GM12875 (cell line): ENCODE measurements around the gene ELMO1.

Source experiments
- H3K4me3 ChIP-seq: one replicate; pipeline ENCODE4 v1.5.1; 2011; ENCODE audit warnings: low read depth, low read length, control low read depth
- TF ChIP-seq, protein P1 (sequence below): IDR thresholded peaks from 2 replicates; pipeline ENCODE4 v1.5.1; 2011; ENCODE audit warnings: low read depth, mild to moderate bottlenecking, control low read depth, inconsistent platforms, low read length, moderate library complexity, borderline replicate concordance; ENCODE audit not compliant: insufficient read depth

The ELMO1 gene

DNA sequence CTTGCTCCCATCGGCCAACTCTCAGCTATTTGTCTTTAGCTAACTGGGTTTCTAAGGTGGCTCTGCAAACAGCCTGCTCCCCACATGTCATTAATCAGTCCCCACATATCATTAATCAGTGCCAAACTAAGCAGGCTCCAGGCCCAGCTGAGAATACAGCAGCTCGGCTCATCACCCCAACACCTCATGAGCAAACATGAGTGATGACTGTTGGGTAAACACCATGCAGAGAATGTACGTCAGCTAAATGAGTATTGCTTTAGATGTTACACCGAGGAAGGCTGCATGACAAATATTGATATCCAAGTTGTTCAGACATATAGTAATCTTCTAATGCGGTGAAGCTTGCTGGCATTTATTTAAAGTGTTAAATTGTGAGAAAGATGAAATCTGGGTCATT, 536.9 kb downstream of the ELMO1 start:
- TF ChIP-seq, protein P1, sequence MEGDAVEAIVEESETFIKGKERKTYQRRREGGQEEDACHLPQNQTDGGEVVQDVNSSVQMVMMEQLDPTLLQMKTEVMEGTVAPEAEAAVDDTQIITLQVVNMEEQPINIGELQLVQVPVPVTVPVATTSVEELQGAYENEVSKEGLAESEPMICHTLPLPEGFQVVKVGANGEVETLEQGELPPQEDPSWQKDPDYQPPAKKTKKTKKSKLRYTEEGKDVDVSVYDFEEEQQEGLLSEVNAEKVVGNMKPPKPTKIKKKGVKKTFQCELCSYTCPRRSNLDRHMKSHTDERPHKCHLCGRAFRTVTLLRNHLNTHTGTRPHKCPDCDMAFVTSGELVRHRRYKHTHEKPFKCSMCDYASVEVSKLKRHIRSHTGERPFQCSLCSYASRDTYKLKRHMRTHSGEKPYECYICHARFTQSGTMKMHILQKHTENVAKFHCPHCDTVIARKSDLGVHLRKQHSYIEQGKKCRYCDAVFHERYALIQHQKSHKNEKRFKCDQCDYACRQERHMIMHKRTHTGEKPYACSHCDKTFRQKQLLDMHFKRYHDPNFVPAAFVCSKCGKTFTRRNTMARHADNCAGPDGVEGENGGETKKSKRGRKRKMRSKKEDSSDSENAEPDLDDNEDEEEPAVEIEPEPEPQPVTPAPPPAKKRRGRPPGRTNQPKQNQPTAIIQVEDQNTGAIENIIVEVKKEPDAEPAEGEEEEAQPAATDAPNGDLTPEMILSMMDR, result no peak
- no peak overlapping the region for H3K4me3 ChIP-seq

GRCh38 chr7:36910859-36911258, 537.8 kb downstream of the ELMO1 start:
- no peak overlapping the region for H3K4me3 ChIP-seq
- TF ChIP-seq, protein P1, result no peak

DNA sequence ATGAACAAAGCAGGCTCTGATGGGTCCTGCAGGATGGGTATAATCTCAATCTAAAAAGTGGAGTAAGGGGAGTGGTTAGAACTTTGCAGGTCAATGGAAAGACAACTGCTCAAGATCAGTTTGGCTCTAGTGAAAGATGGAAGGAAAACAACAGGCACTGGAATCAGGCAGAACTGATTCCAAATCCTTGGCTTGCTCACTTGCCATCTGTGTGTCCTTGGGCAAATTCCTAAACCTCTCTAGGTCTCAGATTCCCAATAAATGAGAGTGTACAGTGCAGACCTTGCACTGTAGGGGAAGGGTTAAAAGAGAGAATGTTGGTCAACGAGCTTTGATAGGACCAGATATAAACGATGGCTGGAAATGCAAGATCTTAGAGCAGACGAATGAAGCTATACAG, 538.3 kb downstream of the ELMO1 start:
- TF ChIP-seq, protein P1, result no peak
- no peak overlapping the region for H3K4me3 ChIP-seq

GRCh38 chr7:36906956-36907635, 541.6 kb downstream of the ELMO1 start:
- no peak overlapping the region for H3K4me3 ChIP-seq
- TF ChIP-seq, protein P1, result no peak

DNA sequence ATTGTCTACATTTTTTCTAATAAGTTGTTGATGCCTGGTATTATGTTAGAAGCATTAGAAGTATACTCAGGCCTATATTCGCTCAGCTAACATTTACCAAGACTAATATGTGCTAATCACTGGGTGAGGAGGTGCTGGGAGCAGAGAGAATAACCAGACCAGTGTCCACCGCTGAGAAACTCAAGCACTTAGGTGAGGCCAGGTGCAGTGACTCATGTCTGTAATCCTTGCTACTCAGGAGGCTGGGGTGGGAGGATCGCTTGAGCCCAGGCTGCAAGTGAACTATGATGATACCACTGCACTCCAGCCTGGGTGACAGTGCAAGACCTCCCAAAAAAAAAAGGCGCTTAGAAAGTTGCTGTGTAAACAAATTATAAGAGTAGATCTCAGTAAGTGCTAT, 542.2 kb downstream of the ELMO1 start:
- TF ChIP-seq, protein P1, result no peak
- no peak overlapping the region for H3K4me3 ChIP-seq

- TF ChIP-seq, protein P1, result no peak
- no peak overlapping the region for H3K4me3 ChIP-seq
Measured at GRCh38 chr7:36905841-36906240, 542.8 kb downstream of the ELMO1 start.

- no peak overlapping the region for H3K4me3 ChIP-seq
- TF ChIP-seq, protein P1, result no peak
Measured at GRCh38 chr7:36904802-36905201, 543.9 kb downstream of the ELMO1 start.
